ENCODE results near the gene WDR36.

GRCh38 chr5:111074244-111074643 lies 17.9 kb upstream of the WDR36 start:
- TF ChIP-seq TAF1 (IDR thresholded peaks at IDR 0.05; ENCODE audit: low read depth, low read length) = no peak
- no peak for TF ChIP-seq CTCF (IDR thresholded peaks at IDR 0.05; ENCODE audit: control extremely low read depth in 1 of 3, insufficient read depth in 1 of 3, low read depth in 1 of 3, low read length in 3 of 3)
- no peak for TF ChIP-seq JUN (IDR thresholded peaks at IDR 0.05; ENCODE audit: low read depth, low read length)
- TF ChIP-seq RXRA (IDR thresholded peaks at IDR 0.05; ENCODE audit: insufficient read depth, low read depth, low read length) = no peak
- no peak for TF ChIP-seq TBP (IDR thresholded peaks at IDR 0.05; ENCODE audit: low read depth, low read length)
- no peak for TF ChIP-seq MAFK (IDR thresholded peaks at IDR 0.05; ENCODE audit: low read depth, low read length)
- no peak for TF ChIP-seq GABPA (IDR thresholded peaks at IDR 0.05; ENCODE audit: borderline replicate concordance, insufficient read depth, low read length)
- no peak for TF ChIP-seq CBX8 (IDR thresholded peaks at IDR 0.05; ENCODE audit: borderline replicate concordance, low read depth, low read length)
- no peak for TF ChIP-seq GTF2F1 (IDR thresholded peaks at IDR 0.05; ENCODE audit: borderline replicate concordance, low read depth, low read length)
- TF ChIP-seq MAX (IDR thresholded peaks at IDR 0.05) = no peak
- no peak for TF ChIP-seq EZH2 (IDR thresholded peaks at IDR 0.05; ENCODE audit: low read depth, low read length, severe bottlenecking)
- TF ChIP-seq HDAC2 (IDR thresholded peaks at IDR 0.05; ENCODE audit: borderline replicate concordance in 1 of 2, low read depth in 2 of 2, low read length in 2 of 2) = no peak
- TF ChIP-seq CREB1 (IDR thresholded peaks at IDR 0.05) = no peak
- TF ChIP-seq SUZ12 (IDR thresholded peaks at IDR 0.05; ENCODE audit: low read length) = no peak
